ENCODE measurements around the gene ZBED4.

GRCh38 chr22:49892226-49892899 lies 38.7 kb downstream of the ZBED4 start:
- no peak for TF ChIP-seq CTCF (IDR thresholded peaks at IDR 0.05; ENCODE audit: insufficient read depth, low read depth, low read length)
- no peak for TF ChIP-seq EZH2 (IDR thresholded peaks at IDR 0.05; ENCODE audit: insufficient read depth, low read length)

Data from astrocyte (in vitro differentiated cells and primary cell).